ENCODE data around the gene MFSD6. TPM values are rescaled to one million over a fixed set of nuclear protein-coding genes. Genes with fewer than 3 reads are reported as not detected.

MFSD6 gene
- total RNA-seq, 2 donors from 2014 or later = 1.2 to 3.2 TPM

GRCh38 chr2:190511104-190511503, 102.9 kb downstream of the MFSD6 start:
- peaks cover 6% of the 10 kb centered on the region for H3K4me1 Mint-ChIP-seq
- H3K4me3 ChIP-seq (ENCODE audit: low read length) = no peak overlapping the region
- H3K27me3 Mint-ChIP-seq (ENCODE audit: insufficient read depth) = no peaks in the 10 kb centered on the region
- DNase-seq = no peak
- H3K27ac ChIP-seq (ENCODE audit: low read depth, low read length) = no peak overlapping the region
- WGBS, 2 experiments (ENCODE audit: insufficient coverage in 1 of 2, insufficient read length in 1 of 2) = 88 to 100% methylated on average over 1 of the region's 2 CpGs
- H3K27me3 ChIP-seq (ENCODE audit: control insufficient read depth, insufficient read depth, low read length, poor library complexity, severe bottlenecking) = no peaks in the 10 kb centered on the region
- no peaks in the 10 kb centered on the region for H3K36me3 ChIP-seq (ENCODE audit: control insufficient read depth, insufficient read depth, low read length)
- H3K9me3 ChIP-seq (ENCODE audit: control insufficient read depth, low read length) = no peaks in the 10 kb centered on the region
- H3K36me3 Mint-ChIP-seq (ENCODE audit: low read depth) = peaks cover 5% of the 10 kb centered on the region
- no peak overlapping the region for H3K27ac Mint-ChIP-seq
- H3K9me3 Mint-ChIP-seq = no peaks in the 10 kb centered on the region
- no peak overlapping the region for H3K9ac ChIP-seq (ENCODE audit: extremely low read depth, low read length, poor library complexity, severe bottlenecking)
- H3K4me1 ChIP-seq (ENCODE audit: control insufficient read depth, insufficient read depth, low read length) = no peaks in the 10 kb centered on the region
- peak; percentile 78 for TF ChIP-seq CTCF (conservative IDR thresholded peaks at IDR 0.05)
- no peak overlapping the region for H3K4me3 Mint-ChIP-seq

- H3K36me3 ChIP-seq (ENCODE audit: control insufficient read depth, insufficient read depth, low read length) = no peaks in the 10 kb centered on the region
- no peak overlapping the region for H3K4me3 ChIP-seq (ENCODE audit: low read length)
- no peaks in the 10 kb centered on the region for H3K27me3 ChIP-seq (ENCODE audit: control insufficient read depth, insufficient read depth, low read length, poor library complexity, severe bottlenecking)
- DNase-seq = no peak
- no peak overlapping the region for H3K27ac ChIP-seq (ENCODE audit: low read depth, low read length)
- no peaks in the 10 kb centered on the region for H3K4me1 ChIP-seq (ENCODE audit: control insufficient read depth, insufficient read depth, low read length)
- Mint-ChIP-seq H3K27ac (no peak overlapping the region), H3K9me3 (no peaks in the 10 kb centered on the region), H3K4me1 (no peaks in the 10 kb centered on the region), H3K4me3 (no peak overlapping the region), H3K27me3 (ENCODE audit: insufficient read depth) (no peaks in the 10 kb centered on the region), H3K36me3 (ENCODE audit: low read depth) (peaks cover 8% of the 10 kb centered on the region)
- H3K9me3 ChIP-seq (ENCODE audit: control insufficient read depth, low read length) = no peaks in the 10 kb centered on the region
- no peak overlapping the region for H3K9ac ChIP-seq (ENCODE audit: extremely low read depth, low read length, poor library complexity, severe bottlenecking)
- no peak for TF ChIP-seq CTCF (conservative IDR thresholded peaks at IDR 0.05)
- 91% methylated on average over 5 of the region's 5 CpGs; no CpG with 5 or more reads in 1 of the 2 experiments for WGBS, 2 experiments (ENCODE audit: insufficient coverage in 1 of 2, insufficient read length in 1 of 2)
Measured at GRCh38 chr2:190512539-190513095, 104.5 kb downstream of the MFSD6 start.

GRCh38 chr2:190513877-190514276, 105.7 kb downstream of the MFSD6 start:
- no peaks in the 10 kb centered on the region for H3K36me3 ChIP-seq (ENCODE audit: control insufficient read depth, insufficient read depth, low read length)
- Mint-ChIP-seq H3K4me1 (no peaks in the 10 kb centered on the region), H3K27ac (no peak overlapping the region), H3K4me3 (no peak overlapping the region), H3K27me3 (ENCODE audit: insufficient read depth) (no peaks in the 10 kb centered on the region), H3K9me3 (no peaks in the 10 kb centered on the region), H3K36me3 (ENCODE audit: low read depth) (peaks cover 8% of the 10 kb centered on the region)
- H3K9me3 ChIP-seq (ENCODE audit: control insufficient read depth, low read length) = no peaks in the 10 kb centered on the region
- WGBS, 2 experiments (ENCODE audit: insufficient coverage in 1 of 2, insufficient read length in 1 of 2) = 87 to 100% methylated on average over 1 of the region's 2 CpGs
- no peak for TF ChIP-seq CTCF (conservative IDR thresholded peaks at IDR 0.05)
- no peaks in the 10 kb centered on the region for H3K4me1 ChIP-seq (ENCODE audit: control insufficient read depth, insufficient read depth, low read length)
- H3K27ac ChIP-seq (ENCODE audit: low read depth, low read length) = no peak overlapping the region
- no peak for DNase-seq
- no peaks in the 10 kb centered on the region for H3K27me3 ChIP-seq (ENCODE audit: control insufficient read depth, insufficient read depth, low read length, poor library complexity, severe bottlenecking)
- H3K4me3 ChIP-seq (ENCODE audit: low read length) = no peak overlapping the region
- no peak overlapping the region for H3K9ac ChIP-seq (ENCODE audit: extremely low read depth, low read length, poor library complexity, severe bottlenecking)
